ENCODE data around the gene FAM131B. TPM values are rescaled to one million over a fixed set of nuclear protein-coding genes. Genes with fewer than 3 reads are reported as not detected.

The FAM131B gene
- total RNA-seq, 1 donor from 2014 or later: 111 TPM

DNA sequence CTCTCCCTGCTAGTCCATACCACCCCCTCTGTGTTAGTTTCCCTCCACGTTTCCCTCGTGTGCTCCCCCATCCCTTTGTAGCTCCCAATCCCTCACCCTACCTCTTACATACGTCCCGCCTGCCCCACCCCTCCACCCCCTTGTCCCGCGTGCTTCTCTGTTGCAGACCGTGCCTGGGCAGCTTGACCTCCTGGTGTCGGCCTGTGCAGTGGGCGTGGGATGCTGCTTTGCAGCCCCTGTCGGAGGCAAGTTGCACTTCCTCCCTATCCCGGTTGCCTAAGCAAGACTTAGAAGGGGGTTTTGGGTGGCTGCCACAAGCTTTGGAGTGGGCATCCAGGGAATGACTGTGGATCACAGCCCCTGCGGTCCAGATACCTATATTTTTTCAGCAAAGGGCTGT, 38.9 kb downstream of the FAM131B start:
- peaks cover 13% of the 10 kb centered on the region for H3K9me3 Mint-ChIP-seq (ENCODE audit: unreplicated experiment)
- H3K36me3 Mint-ChIP-seq (ENCODE audit: unreplicated experiment): no peaks in the 10 kb centered on the region
- H3K27me3 Mint-ChIP-seq (ENCODE audit: unreplicated experiment): peaks cover 5% of the 10 kb centered on the region
- TF ChIP-seq, protein P1, sequence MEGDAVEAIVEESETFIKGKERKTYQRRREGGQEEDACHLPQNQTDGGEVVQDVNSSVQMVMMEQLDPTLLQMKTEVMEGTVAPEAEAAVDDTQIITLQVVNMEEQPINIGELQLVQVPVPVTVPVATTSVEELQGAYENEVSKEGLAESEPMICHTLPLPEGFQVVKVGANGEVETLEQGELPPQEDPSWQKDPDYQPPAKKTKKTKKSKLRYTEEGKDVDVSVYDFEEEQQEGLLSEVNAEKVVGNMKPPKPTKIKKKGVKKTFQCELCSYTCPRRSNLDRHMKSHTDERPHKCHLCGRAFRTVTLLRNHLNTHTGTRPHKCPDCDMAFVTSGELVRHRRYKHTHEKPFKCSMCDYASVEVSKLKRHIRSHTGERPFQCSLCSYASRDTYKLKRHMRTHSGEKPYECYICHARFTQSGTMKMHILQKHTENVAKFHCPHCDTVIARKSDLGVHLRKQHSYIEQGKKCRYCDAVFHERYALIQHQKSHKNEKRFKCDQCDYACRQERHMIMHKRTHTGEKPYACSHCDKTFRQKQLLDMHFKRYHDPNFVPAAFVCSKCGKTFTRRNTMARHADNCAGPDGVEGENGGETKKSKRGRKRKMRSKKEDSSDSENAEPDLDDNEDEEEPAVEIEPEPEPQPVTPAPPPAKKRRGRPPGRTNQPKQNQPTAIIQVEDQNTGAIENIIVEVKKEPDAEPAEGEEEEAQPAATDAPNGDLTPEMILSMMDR (IDR thresholded peaks at IDR 0.05; ENCODE audit: partially characterized antibody, unreplicated experiment): no peak
- H3K4me1 Mint-ChIP-seq (ENCODE audit: low read depth, unreplicated experiment): peaks cover 31% of the 10 kb centered on the region
- peak overlapping the region; percentile 98 for H3K27ac Mint-ChIP-seq (ENCODE audit: unreplicated experiment)
- DNase-seq: peak; percentile 53
- H3K4me3 Mint-ChIP-seq (ENCODE audit: unreplicated experiment): peak overlapping the region; percentile 78

DNA sequence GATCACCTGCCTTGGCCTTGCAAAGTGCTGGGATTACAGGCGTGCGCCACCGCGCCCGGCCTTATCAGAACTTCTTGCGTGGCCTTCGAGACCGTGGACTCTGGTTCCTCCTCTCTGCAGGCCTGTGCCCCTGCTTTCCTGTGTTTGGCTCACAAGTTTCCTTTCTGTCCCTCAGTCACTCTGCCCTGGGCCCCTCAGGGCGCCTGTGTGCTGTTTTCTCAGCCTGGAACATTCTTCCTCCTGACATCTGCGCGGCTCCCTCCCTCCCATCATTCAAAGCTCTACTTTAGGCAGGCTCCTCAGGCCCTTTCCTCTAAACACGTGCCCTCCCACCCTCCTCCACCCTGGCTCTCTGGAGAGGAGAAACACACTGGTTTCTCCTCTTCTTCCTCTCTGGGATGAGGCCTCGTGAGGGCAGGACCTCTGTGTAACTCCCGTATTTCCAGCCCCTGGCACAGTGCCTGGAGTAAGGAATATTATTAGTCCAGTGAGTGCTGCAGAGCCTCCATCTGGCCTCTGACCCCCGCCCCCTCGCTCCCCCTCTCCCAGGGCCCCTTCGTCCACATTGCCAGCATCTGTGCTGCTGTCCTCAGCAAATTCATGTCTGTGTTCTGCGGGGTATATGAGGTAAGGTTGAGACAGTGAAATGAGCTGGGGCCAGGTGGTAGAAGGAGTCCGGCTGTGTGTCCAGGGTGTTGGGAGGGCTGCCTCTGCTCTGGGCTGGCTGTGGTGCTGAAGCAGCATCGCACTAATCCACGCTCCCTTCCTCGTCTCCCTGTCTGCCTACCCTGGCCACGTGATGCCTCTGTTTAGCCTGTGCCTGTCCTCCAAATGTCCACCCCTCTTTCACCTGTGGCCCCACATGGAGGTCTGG, 39.5 kb downstream of the FAM131B start:
- TF ChIP-seq, protein P1 (IDR thresholded peaks at IDR 0.05; ENCODE audit: partially characterized antibody, unreplicated experiment): no peak
- Mint-ChIP-seq H3K4me1 (ENCODE audit: low read depth, unreplicated experiment) (peaks cover 32% of the 10 kb centered on the region), H3K27me3 (ENCODE audit: unreplicated experiment) (peaks cover 5% of the 10 kb centered on the region), H3K9me3 (ENCODE audit: unreplicated experiment) (peaks cover 13% of the 10 kb centered on the region), H3K36me3 (ENCODE audit: unreplicated experiment) (no peaks in the 10 kb centered on the region), H3K27ac (ENCODE audit: unreplicated experiment) (peak overlapping the region; percentile 98), H3K4me3 (ENCODE audit: unreplicated experiment) (peak overlapping the region; percentile 78)
- peak; percentile 66 for DNase-seq

DNA sequence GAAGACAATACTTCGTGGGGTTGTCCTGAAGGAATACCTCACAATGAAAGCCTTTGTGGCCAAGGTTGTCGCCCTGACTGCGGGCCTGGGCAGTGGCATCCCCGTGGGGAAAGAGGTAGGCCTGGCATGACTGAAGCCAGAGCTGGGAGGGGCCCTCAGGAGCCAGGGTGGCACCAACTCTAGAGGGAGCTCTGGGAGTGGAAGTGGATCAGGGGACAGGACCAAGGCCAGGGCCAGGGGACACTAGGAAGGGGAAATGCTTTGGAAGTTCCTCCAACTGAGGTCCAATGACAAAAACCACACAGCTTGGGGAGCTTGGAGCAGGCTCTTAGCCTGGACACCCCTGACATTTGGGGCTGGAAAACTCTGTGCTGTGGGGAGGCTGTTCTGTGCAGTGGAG, 40.8 kb downstream of the FAM131B start:
- Mint-ChIP-seq H3K27ac (ENCODE audit: unreplicated experiment) (peak overlapping the region; percentile 23), H3K4me1 (ENCODE audit: low read depth, unreplicated experiment) (peaks cover 31% of the 10 kb centered on the region), H3K27me3 (ENCODE audit: unreplicated experiment) (peaks cover 5% of the 10 kb centered on the region), H3K36me3 (ENCODE audit: unreplicated experiment) (no peaks in the 10 kb centered on the region), H3K9me3 (ENCODE audit: unreplicated experiment) (peaks cover 13% of the 10 kb centered on the region), H3K4me3 (ENCODE audit: unreplicated experiment) (no peak overlapping the region)
- no peak for DNase-seq
- TF ChIP-seq, protein P1 (IDR thresholded peaks at IDR 0.05; ENCODE audit: partially characterized antibody, unreplicated experiment): no peak

DNA sequence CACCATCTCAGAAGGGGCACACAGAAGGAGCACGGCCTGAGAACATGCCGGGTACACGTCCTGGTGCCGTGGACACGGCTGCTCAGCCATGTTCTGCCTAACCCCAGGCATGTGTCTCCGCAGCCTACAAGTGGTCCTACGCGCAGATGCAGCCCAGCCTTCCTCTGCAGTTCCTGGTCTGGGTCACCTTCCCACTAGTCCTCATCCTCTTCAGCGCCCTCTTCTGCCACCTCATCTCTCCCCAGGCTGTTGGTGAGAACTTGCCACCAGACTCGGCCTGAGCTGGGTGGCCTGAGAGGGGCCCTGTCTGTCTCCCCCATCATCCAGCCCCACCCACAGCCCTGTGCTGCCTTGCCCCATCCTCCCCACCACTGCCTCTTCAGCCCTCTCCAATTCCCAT, 41.3 kb downstream of the FAM131B start:
- Mint-ChIP-seq H3K27ac (ENCODE audit: unreplicated experiment) (peak overlapping the region; percentile 23), H3K27me3 (ENCODE audit: unreplicated experiment) (peaks cover 5% of the 10 kb centered on the region), H3K9me3 (ENCODE audit: unreplicated experiment) (peaks cover 11% of the 10 kb centered on the region), H3K4me1 (ENCODE audit: low read depth, unreplicated experiment) (peaks cover 31% of the 10 kb centered on the region), H3K4me3 (ENCODE audit: unreplicated experiment) (no peak overlapping the region), H3K36me3 (ENCODE audit: unreplicated experiment) (no peaks in the 10 kb centered on the region)
- no peak for DNase-seq
- TF ChIP-seq, protein P1 (IDR thresholded peaks at IDR 0.05; ENCODE audit: partially characterized antibody, unreplicated experiment): no peak

DNA sequence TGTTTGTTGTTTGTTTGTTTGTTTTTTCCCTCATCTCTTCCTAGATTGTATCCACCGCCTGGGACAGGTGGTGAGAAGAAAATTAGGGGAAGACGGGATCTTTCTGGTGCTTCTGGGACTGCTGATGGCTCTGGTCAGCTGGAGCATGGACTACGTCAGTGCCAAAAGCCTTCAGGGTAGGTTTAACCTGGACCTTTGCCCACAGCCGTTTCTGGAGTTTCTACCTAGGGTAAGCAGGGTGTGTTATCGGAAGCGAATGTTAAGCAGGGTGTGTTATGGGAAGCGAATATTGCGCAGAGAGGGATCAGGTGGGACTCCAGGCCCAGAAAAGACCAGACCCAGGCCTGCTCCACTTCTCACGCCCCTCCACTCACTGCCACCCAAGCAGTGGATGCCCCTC, 41.9 kb downstream of the FAM131B start:
- no peak for DNase-seq
- Mint-ChIP-seq H3K27ac (ENCODE audit: unreplicated experiment) (no peak overlapping the region), H3K27me3 (ENCODE audit: unreplicated experiment) (peaks cover 5% of the 10 kb centered on the region), H3K36me3 (ENCODE audit: unreplicated experiment) (no peaks in the 10 kb centered on the region), H3K9me3 (ENCODE audit: unreplicated experiment) (peaks cover 13% of the 10 kb centered on the region), H3K4me1 (ENCODE audit: low read depth, unreplicated experiment) (peaks cover 37% of the 10 kb centered on the region), H3K4me3 (ENCODE audit: unreplicated experiment) (no peak overlapping the region)
- TF ChIP-seq, protein P1 (IDR thresholded peaks at IDR 0.05; ENCODE audit: partially characterized antibody, unreplicated experiment): no peak

All from glutamatergic neuron (in vitro differentiated cells).